HL-60/S4 treated with retinoic acid at 250 ng/mL for 4 days and 3 days (cell line): ENCODE measurements around the gene YBEY.

Source experiments
- in situ Hi-C: fragments of 300-500 bp; cut with MboI; formaldehyde crosslinking; loops from 2 replicates; pipeline ENCODE4 v1.7.0; 2022; ENCODE audit warnings: low sequenced_read_pairs

Gene YBEY

GRCh38 chr21:46264046-46264689 lies 22.0 kb upstream of the YBEY start:
- in situ Hi-C loops: no loop called here

- in situ Hi-C loops: no loop called here
These were observed 21.4 kb upstream of the YBEY start for GRCh38 chr21:46264690-46265144.

- in situ Hi-C loops: no loop called here
These were observed 20.2 kb upstream of the YBEY start for GRCh38 chr21:46265736-46266525.

GRCh38 chr21:46266946-46267345 lies 19.2 kb upstream of the YBEY start:
- in situ Hi-C loops: no loop called here

GRCh38 chr21:46268371-46268770 lies 17.8 kb upstream of the YBEY start:
- in situ Hi-C loops: no loop called here

GRCh38 chr21:46269466-46269865 lies 16.7 kb upstream of the YBEY start:
- in situ Hi-C loops: no loop called here

GRCh38 chr21:46273341-46273740 lies 12.8 kb upstream of the YBEY start:
- in situ Hi-C loops: no loop called here

- in situ Hi-C loops: no loop called here
These were observed 11.2 kb upstream of the YBEY start for GRCh38 chr21:46274797-46275390.

- in situ Hi-C loops: no loop called here
These were observed 2.0 kb upstream of the YBEY start for GRCh38 chr21:46284077-46284644.

- in situ Hi-C loops: no loop called here
These were observed 1.4 kb upstream of the YBEY start for GRCh38 chr21:46284733-46285132.

GRCh38 chr21:46285206-46285661 lies 908 bp upstream of the YBEY start, which contains the start of gene MCM3AP:
TSS of gene MCM3AP (minus strand) at chr21:46285611. CDS start at chr21:46285286, 325 bp downstream.
- in situ Hi-C loops: no loop called here

GRCh38 chr21:46286648-46287002 lies 483 bp downstream of the YBEY start:
- in situ Hi-C loops: no loop called here

- in situ Hi-C loops: no loop called here
These were observed 1.4 kb downstream of the YBEY start for GRCh38 chr21:46287541-46287940.

- in situ Hi-C loops: no loop called here
These were observed 3.6 kb downstream of the YBEY start for GRCh38 chr21:46289655-46290179.

GRCh38 chr21:46291561-46291960 lies 5.4 kb downstream of the YBEY start:
- in situ Hi-C loops: no loop called here

GRCh38 chr21:46294647-46295176 lies 8.6 kb downstream of the YBEY start:
- in situ Hi-C loops: no loop called here

- in situ Hi-C loops: no loop called here
These were observed 9.1 kb downstream of the YBEY start for GRCh38 chr21:46295177-46295770.

GRCh38 chr21:46295996-46296752 lies 10.0 kb downstream of the YBEY start:
- in situ Hi-C loops: no loop called here

GRCh38 chr21:46297338-46298271 lies 11.5 kb downstream of the YBEY start:
- in situ Hi-C loops: no loop called here
